ENCODE measurements around the gene FAM217B. TPM values are rescaled to one million over a fixed set of nuclear protein-coding genes. Genes with fewer than 3 reads are reported as not detected.

FAM217B gene
- total and polyA plus RNA-seq, 3 donors from 2014 or later, result 11.6 to 22.3 (median 18.6) TPM

DNA sequence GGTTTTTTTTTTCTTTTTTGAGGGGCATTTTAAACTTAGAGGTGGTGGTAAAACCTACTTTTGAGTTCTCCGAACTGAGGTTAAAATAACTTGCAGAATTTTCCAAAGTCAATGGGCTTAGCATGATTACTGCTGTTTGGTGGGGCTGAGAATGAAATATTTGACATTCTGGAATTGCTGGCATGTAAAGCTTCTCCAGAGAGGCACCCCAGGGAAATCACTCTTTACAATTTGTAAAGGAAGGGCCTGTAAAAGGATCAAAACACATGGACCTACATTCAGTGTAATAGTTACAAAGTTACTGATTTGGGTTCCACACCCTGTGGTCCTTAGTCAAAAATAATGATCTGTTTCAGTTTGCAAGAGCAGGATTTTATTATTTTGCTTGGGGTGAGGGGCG, 5.5 kb downstream of the FAM217B start:
- intact Hi-C loops (cut with DNase I; ENCODE audit: low total_unique reads), result no loop called here
- H3K36me3 ChIP-seq (ENCODE audit: low read depth, missing control alignments), result no peaks in the 10 kb centered on the region
- WGBS, 2 donors, result 70 to 82% methylated on average over 2 of the region's 2 CpGs
- no peaks in the 10 kb centered on the region for H3K9me3 ChIP-seq
- H3K4me3 ChIP-seq, result no peak overlapping the region
- no peaks in the 10 kb centered on the region for H3K27me3 ChIP-seq
- no peak for DNase-seq
- peaks cover 22% of the 10 kb centered on the region for H3K4me1 ChIP-seq
- TF ChIP-seq, protein P1, sequence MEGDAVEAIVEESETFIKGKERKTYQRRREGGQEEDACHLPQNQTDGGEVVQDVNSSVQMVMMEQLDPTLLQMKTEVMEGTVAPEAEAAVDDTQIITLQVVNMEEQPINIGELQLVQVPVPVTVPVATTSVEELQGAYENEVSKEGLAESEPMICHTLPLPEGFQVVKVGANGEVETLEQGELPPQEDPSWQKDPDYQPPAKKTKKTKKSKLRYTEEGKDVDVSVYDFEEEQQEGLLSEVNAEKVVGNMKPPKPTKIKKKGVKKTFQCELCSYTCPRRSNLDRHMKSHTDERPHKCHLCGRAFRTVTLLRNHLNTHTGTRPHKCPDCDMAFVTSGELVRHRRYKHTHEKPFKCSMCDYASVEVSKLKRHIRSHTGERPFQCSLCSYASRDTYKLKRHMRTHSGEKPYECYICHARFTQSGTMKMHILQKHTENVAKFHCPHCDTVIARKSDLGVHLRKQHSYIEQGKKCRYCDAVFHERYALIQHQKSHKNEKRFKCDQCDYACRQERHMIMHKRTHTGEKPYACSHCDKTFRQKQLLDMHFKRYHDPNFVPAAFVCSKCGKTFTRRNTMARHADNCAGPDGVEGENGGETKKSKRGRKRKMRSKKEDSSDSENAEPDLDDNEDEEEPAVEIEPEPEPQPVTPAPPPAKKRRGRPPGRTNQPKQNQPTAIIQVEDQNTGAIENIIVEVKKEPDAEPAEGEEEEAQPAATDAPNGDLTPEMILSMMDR (IDR thresholded peaks at IDR 0.05), result no peak
- no peak for TF ChIP-seq POLR2A (IDR thresholded peaks at IDR 0.05)
- no peak overlapping the region for H3K27ac ChIP-seq

DNA sequence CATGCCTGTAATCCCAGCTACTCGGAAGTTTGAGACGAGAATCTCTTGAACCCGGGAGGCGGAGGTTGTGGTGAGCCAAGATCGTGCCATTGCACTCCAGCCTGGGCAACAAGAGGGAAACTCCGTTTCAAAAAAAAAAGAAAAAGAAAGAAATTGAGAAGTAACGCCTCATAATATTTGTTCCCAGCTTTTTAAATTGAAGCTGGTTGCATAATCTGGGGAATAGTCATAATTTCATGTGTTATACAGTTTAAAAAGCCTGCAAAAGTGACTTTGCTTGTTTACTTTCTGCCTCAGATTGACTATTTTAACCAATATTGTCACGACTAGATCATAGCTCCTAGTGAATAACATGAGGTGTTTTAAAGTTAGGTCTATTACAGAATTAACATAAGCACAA, 7.2 kb downstream of the FAM217B start:
- Histone ChIP-seq H3K4me1 (peaks cover 10% of the 10 kb centered on the region), H3K4me3 (no peak overlapping the region), H3K27me3 (no peaks in the 10 kb centered on the region), H3K27ac (no peak overlapping the region), H3K36me3 (ENCODE audit: low read depth, missing control alignments) (no peaks in the 10 kb centered on the region), H3K9me3 (no peaks in the 10 kb centered on the region)
- WGBS, 2 donors, result 91 to 98% methylated on average over 8 of the region's 8 CpGs
- intact Hi-C loops (cut with DNase I; ENCODE audit: low total_unique reads), result no loop called here
- TF ChIP-seq, protein P1 (IDR thresholded peaks at IDR 0.05), result no peak
- no peak for TF ChIP-seq POLR2A (IDR thresholded peaks at IDR 0.05)
- no peak for DNase-seq

DNA sequence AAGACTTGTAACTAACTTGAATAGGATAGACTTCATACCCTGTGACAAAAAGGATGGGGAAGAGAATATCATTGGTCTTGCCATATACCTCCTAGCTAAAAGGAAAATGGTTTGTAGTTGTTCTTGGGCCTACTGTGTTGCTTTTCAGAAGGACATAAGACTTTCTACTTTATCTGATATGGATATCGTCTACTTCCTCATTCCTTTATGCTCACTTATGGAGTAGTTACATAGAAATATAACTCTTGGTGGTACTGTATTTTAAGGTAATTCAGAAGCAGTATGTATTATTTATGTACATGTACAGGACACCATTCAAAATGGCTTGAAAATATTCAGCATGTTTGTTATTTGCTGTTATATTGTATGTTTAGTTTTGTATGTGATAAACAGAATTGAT, 8.0 kb downstream of the FAM217B start:
- H3K27ac ChIP-seq, result no peak overlapping the region
- H3K4me1 ChIP-seq, result peaks cover 10% of the 10 kb centered on the region
- H3K36me3 ChIP-seq (ENCODE audit: low read depth, missing control alignments), result no peaks in the 10 kb centered on the region
- 53 to 65% methylated on average over 1 of the region's 1 CpG for WGBS, 2 donors
- no peaks in the 10 kb centered on the region for H3K27me3 ChIP-seq
- TF ChIP-seq POLR2A (IDR thresholded peaks at IDR 0.05), result no peak
- TF ChIP-seq, protein P1 (IDR thresholded peaks at IDR 0.05), result no peak
- intact Hi-C loops (cut with DNase I; ENCODE audit: low total_unique reads), result no loop called here
- no peak overlapping the region for H3K4me3 ChIP-seq
- H3K9me3 ChIP-seq, result no peaks in the 10 kb centered on the region
- no peak for DNase-seq

DNA sequence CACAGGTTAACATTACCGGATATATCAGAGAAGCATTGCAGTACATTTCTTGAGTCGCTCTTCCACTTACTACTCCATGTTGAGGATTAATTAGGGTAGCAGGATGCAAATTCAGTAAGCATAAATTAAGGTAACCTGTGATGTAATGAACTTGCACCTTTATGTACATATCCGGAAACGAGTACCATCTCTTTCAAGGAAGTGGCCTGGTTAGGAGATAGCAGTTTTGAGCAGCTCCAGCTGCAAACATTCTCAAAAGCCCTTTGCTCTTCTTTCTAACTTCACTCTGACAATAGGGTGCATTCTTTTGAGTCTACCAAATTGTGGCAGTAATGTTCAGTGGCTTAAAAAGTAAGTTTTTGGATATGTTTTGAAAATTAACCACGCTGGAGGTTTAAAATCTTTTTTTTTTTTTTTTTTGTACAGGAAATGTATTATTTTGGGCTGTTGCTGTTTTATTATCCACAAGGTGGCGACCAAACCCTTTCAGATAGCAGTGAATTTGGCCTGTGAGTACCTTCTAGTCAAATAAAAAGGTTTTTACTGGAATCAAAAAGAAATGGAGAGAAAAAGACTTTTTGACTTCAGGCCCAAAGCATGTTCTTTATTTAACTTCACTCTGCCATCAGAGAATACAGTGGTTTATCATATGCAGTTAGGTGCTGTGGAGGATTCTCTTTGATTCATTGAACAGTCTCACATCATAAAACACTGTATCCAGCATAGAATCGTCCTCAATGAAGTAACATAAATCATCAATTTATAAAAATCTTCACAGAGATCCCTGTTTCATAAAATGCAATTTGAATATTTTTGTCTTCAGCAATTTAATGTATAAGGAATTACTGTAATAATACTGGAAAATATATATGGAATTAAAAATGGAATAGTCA, 8.9 kb downstream of the FAM217B start:
- peak; percentile 28 for DNase-seq
- no peak for TF ChIP-seq POLR2A (IDR thresholded peaks at IDR 0.05)
- TF ChIP-seq, protein P1 (IDR thresholded peaks at IDR 0.05), result peak in 2 of 3 experiments; percentile 40 to 63
- Histone ChIP-seq H3K4me3 (no peak overlapping the region), H3K4me1 (peaks cover 10% of the 10 kb centered on the region), H3K36me3 (ENCODE audit: low read depth, missing control alignments) (no peaks in the 10 kb centered on the region), H3K27ac (no peak overlapping the region), H3K27me3 (no peaks in the 10 kb centered on the region), H3K9me3 (no peaks in the 10 kb centered on the region)
- intact Hi-C loops (cut with DNase I; ENCODE audit: low total_unique reads), result no loop called here
- WGBS, 2 donors, result 45 to 52% methylated on average over 7 of the region's 7 CpGs

DNA sequence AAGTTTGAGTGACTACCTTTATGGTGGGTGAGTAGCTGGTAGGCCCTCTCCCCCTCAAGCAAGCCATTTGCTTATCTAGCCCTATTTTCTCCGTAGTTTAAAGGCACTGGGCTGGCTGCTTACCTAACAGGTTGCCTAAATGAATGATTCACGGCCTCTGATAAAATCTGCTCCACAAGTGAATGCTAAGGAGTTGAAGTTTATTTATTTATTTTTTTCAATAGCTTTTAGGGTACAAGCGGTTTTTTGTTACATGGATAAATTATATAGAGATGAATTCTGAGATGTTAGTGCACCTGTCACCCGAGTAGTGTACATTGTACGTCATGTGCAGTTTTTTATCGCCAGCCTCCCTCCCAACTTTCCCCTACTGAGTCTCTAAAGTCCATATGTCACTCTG, 9.7 kb downstream of the FAM217B start:
- intact Hi-C loops (cut with DNase I; ENCODE audit: low total_unique reads), result no loop called here
- no peak for DNase-seq
- Histone ChIP-seq H3K4me3 (no peak overlapping the region), H3K27ac (no peak overlapping the region), H3K4me1 (peaks cover 10% of the 10 kb centered on the region), H3K9me3 (no peaks in the 10 kb centered on the region), H3K36me3 (ENCODE audit: low read depth, missing control alignments) (no peaks in the 10 kb centered on the region), H3K27me3 (no peaks in the 10 kb centered on the region)
- 92 to 93% methylated on average over 6 of the region's 6 CpGs for WGBS, 2 donors
- TF ChIP-seq, protein P1 (IDR thresholded peaks at IDR 0.05), result no peak
- no peak for TF ChIP-seq POLR2A (IDR thresholded peaks at IDR 0.05)
